HEK293 (cell line): ENCODE results near the gene FILIP1L.

Experiments used
- CTCF ChIP-seq: fragments of 450-650 bp; formaldehyde crosslinking; IDR thresholded peaks from 2 replicates; pipeline ENCODE4 v1.5.1; 2016; ENCODE audit warnings: missing biosample characterization, missing genetic modification characterization
- HOXA7 ChIP-seq: sonication (generic); formaldehyde crosslinking; IDR thresholded peaks from 2 replicates; pipeline ENCODE4 v1.8.1; 2022; ENCODE audit warnings: missing genetic modification reagents, borderline replicate concordance
- REPIN1 ChIP-seq: fragments of 450-650 bp; formaldehyde crosslinking; IDR thresholded peaks from 2 replicates; pipeline ENCODE4 v1.5.1; 2017; ENCODE audit warnings: missing biosample characterization, missing genetic modification characterization, low read depth
- ZBTB20 ChIP-seq: fragments of 450-650 bp; formaldehyde crosslinking; IDR thresholded peaks from 2 replicates; pipeline ENCODE4 v1.5.1; 2016; ENCODE audit warnings: missing biosample characterization, missing genetic modification characterization
- ZNF549 ChIP-seq: fragments of 450-650 bp; IDR thresholded peaks from 2 replicates; pipeline ENCODE4 v1.5.1; 2018; ENCODE audit warnings: missing biosample characterization, missing genetic modification characterization, mild to moderate bottlenecking, inconsistent platforms, moderate library complexity
- ZNF561 ChIP-seq: fragments of 450-650 bp; IDR thresholded peaks from 2 replicates; pipeline ENCODE4 v1.5.1; 2018; ENCODE audit warnings: missing biosample characterization, missing genetic modification characterization, borderline replicate concordance
- TF ChIP-seq, protein P1 (sequence below): fragments of 450-650 bp; formaldehyde crosslinking; IDR thresholded peaks from 2 replicates; pipeline ENCODE4; 2016; ENCODE audit warnings: missing biosample characterization, missing genetic modification characterization

DNA sequence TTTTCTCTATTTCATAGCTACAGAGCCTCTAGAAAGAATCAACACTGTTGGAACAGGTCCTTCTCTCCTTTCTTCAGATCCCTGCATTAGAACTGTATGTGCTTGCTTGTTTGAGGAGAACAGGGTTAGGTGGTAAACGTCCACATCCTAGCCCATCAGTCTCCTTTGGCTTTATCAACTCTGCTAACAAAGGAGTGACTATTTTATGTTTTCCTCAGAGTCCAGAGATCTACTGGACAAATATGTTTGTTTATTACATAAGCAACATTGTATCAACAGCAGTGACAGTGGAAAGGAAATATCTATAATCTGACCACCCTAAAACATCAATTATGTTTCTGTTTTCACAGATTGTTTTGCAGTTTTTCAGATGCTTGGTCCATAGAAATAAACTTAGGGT is 257.0 kb downstream of the FILIP1L start:
- TF ChIP-seq ZNF549 (tag by site-specific recombination) (no peak), ZNF561 (no peak), CTCF (tag by site-specific recombination) (no peak), HOXA7 (CRISPR knock-in tag) (no peak), ZBTB20 (tag by site-specific recombination) (no peak), REPIN1 (tag by site-specific recombination) (no peak)
- TF ChIP-seq, protein P1, sequence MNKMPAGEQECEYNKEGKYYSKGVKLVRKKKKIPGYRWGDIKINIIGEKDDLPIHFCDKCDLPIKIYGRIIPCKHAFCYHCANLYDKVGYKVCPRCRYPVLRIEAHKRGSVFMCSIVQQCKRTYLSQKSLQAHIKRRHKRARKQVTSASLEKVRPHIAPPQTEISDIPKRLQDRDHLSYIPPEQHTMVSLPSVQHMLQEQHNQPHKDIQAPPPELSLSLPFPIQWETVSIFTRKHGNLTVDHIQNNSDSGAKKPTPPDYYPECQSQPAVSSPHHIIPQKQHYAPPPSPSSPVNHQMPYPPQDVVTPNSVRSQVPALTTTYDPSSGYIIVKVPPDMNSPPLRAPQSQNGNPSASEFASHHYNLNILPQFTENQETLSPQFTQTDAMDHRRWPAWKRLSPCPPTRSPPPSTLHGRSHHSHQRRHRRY (tag by site-specific recombination): no peak
